Liver (tissue), 9 donors: Measurements from ENCODE around the gene OCSTAMP. TPM values are rescaled to one million over a fixed set of nuclear protein-coding genes. Genes with fewer than 3 reads are reported as not detected.

Experiments used
- DNase-seq: peaks from one replicate; pipeline ENCODE4 v3.0.0-alpha.2; 2017; ENCODE audit warnings: low spot score
- H3K27ac ChIP-seq, 2 donors: one replicate each; pipeline ENCODE4 v1.7.0; 2013; ENCODE audit warnings: inconsistent platforms in 2 of 2, low read length in 2 of 2, control low read depth in 1 of 2, low read depth in 1 of 2, mild to moderate bottlenecking in 1 of 2
- H3K27me3 ChIP-seq, 4 donors: one replicate each; pipeline versions ENCODE4 v1.6.1 to v1.7.0; 2013; ENCODE audit warnings: low read length in 3 of 4, inconsistent platforms in 1 of 4, mild to moderate bottlenecking in 1 of 4, moderate library complexity in 1 of 4; ENCODE audit not compliant: control insufficient read depth in 4 of 4, insufficient read depth in 4 of 4
- H3K36me3 ChIP-seq, 4 donors: one replicate each; pipeline versions ENCODE4 v1.6.1 to v1.7.0; 2013; ENCODE audit warnings: low read length in 3 of 4, mild to moderate bottlenecking in 3 of 4, low read depth in 1 of 4, moderate library complexity in 1 of 4; ENCODE audit not compliant: control insufficient read depth in 4 of 4, insufficient read depth in 3 of 4
- H3K4me1 ChIP-seq, 4 donors: one replicate each; pipeline versions ENCODE4 v1.6.1 to v1.7.0; 2013; ENCODE audit warnings: low read length in 3 of 4, mild to moderate bottlenecking in 3 of 4, moderate library complexity in 1 of 4; ENCODE audit not compliant: control insufficient read depth in 4 of 4, insufficient read depth in 4 of 4
- H3K4me3 ChIP-seq, 3 donors: one replicate each; pipeline versions ENCODE4 v1.6.1 to v1.7.0; 2013; ENCODE audit warnings: low read length in 3 of 3, control low read depth in 1 of 3, low read depth in 1 of 3, mild to moderate bottlenecking in 1 of 3
- H3K9ac ChIP-seq, 2 donors: one replicate each; pipeline ENCODE4 v1.7.0; 2013; ENCODE audit warnings: low read length in 2 of 2, mild to moderate bottlenecking in 2 of 2, moderate library complexity in 2 of 2, control low read depth in 1 of 2, low read depth in 1 of 2
- H3K9me3 ChIP-seq, 4 donors: one replicate each; pipeline versions ENCODE4 v1.6.1 to v1.7.0; 2013; ENCODE audit warnings: low read length in 3 of 4; ENCODE audit not compliant: control insufficient read depth in 4 of 4
- ATF3 ChIP-seq: IDR thresholded peaks from 2 replicates; pipeline ENCODE4 v1.6.1; 2016; ENCODE audit warnings: antibody characterized with exemption
- CTCF ChIP-seq: fragments of 150-350 bp; IDR thresholded peaks from 2 replicates; pipeline ENCODE4 v1.5.1; 2017; ENCODE audit warnings: improper control_type of control experiment, low read depth, low read length; ENCODE audit not compliant: missing input control
- EGR1 ChIP-seq, 2 donors: IDR thresholded peaks; 2 replicates each; pipeline ENCODE4 v1.6.1; 2016 to 2018; ENCODE audit warnings: antibody characterized with exemption in 2 of 2, low read depth in 2 of 2
- FOXA1 ChIP-seq: IDR thresholded peaks from 2 replicates; pipeline ENCODE4 v1.6.1; 2016; ENCODE audit warnings: antibody characterized with exemption
- FOXA2 ChIP-seq: IDR thresholded peaks from 2 replicates; pipeline ENCODE4 v1.6.1; 2016; ENCODE audit warnings: antibody characterized with exemption
- GABPA ChIP-seq, 2 donors: IDR thresholded peaks in 1 of 2; conservative IDR thresholded peaks in 1 of 2; 2 replicates each; pipeline ENCODE4 v1.6.1; 2016; ENCODE audit warnings: antibody characterized with exemption in 2 of 2, mild to moderate bottlenecking in 1 of 2, moderate library complexity in 1 of 2
- HNF4A ChIP-seq, 2 donors: conservative IDR thresholded peaks; 2 replicates each; pipeline ENCODE4 v1.6.1; 2016; ENCODE audit warnings: antibody characterized with exemption in 2 of 2, mild to moderate bottlenecking in 2 of 2
- HNF4G ChIP-seq: IDR thresholded peaks from 2 replicates; pipeline ENCODE4 v1.6.1; 2016; ENCODE audit warnings: antibody characterized with exemption
- JUND ChIP-seq, 2 donors: IDR thresholded peaks; 2 replicates each; pipeline ENCODE4 v1.6.1; 2016; ENCODE audit warnings: antibody characterized with exemption in 2 of 2
- NR2F2 ChIP-seq: IDR thresholded peaks from 2 replicates; pipeline ENCODE4 v1.6.1; 2016; ENCODE audit warnings: antibody characterized with exemption
- RAD21 ChIP-seq, 2 donors: IDR thresholded peaks; 2 replicates each; pipeline ENCODE4 v1.6.1; 2016; ENCODE audit warnings: antibody characterized with exemption in 2 of 2, mild to moderate bottlenecking in 2 of 2
- REST ChIP-seq: IDR thresholded peaks from 2 replicates; pipeline ENCODE4 v1.6.1; 2016; ENCODE audit warnings: antibody characterized with exemption, mild to moderate bottlenecking
- RXRA ChIP-seq, 2 donors: IDR thresholded peaks; 2 replicates each; pipeline ENCODE4 v1.6.1; 2017 to 2018; ENCODE audit warnings: antibody characterized with exemption in 2 of 2, mild to moderate bottlenecking in 1 of 2
- SP1 ChIP-seq: IDR thresholded peaks from 2 replicates; pipeline ENCODE4 v1.6.1; 2018; ENCODE audit warnings: antibody characterized with exemption, mild to moderate bottlenecking
- TAF1 ChIP-seq: conservative IDR thresholded peaks from 2 replicates; pipeline ENCODE4 v1.6.1; 2016; ENCODE audit warnings: antibody characterized with exemption, mild to moderate bottlenecking
- YY1 ChIP-seq: IDR thresholded peaks from 2 replicates; pipeline ENCODE4 v1.6.1; 2016; ENCODE audit warnings: antibody characterized with exemption, mild to moderate bottlenecking
- WGBS: extraction: QIAGEN DNeasy Blood & Tissue Kit; methylation state at CpG from one replicate; pipeline ENCODE4 v1.1.7; 2013; 5-methylcytosine and 5-hydroxymethylcytosine counted together
- polyA plus RNA-seq, 2 donors: library from polyadenylated mRNA; stranded (reverse) in 1 of 2; unstranded in 1 of 2; fragments of 200-250 nt in 1 of 2; fragments of >200 nt in 1 of 2; fragmentation: Nextera tagmentation in 1 of 2; extraction: Ambion mirVana in 1 of 2; gene quantifications; one replicate each; pipeline versions ENCODE4 v1.2.1 to v1.2.3, GENCODE V29; 2013 to 2015
- total RNA-seq, 2 donors: library from RNA; depleted of rRNA; stranded (reverse); fragments of >200 nt; gene quantifications; one replicate each; pipeline ENCODE4 v1.2.3, GENCODE V29; 2014
- TF ChIP-seq, protein P1 (sequence below): IDR thresholded peaks from 2 replicates; pipeline ENCODE4 v1.6.1; 2016; ENCODE audit warnings: antibody characterized with exemption
- donor health status: healthy.
- donor health status: healthy.
- donor health status: healthy.
- donor health status: healthy.
- donor health status: healthy.

The OCSTAMP gene
- total and polyA plus RNA-seq, 4 donors, result not detected

- no peak for DNase-seq
- WGBS, result 87% methylated on average over 5 of the region's 5 CpGs
- Histone ChIP-seq H3K4me1 (peaks cover 3 to 11% (median 6%) of the 10 kb centered on the region in 4 donors), H3K27ac (no peak overlapping the region), H3K36me3 (no peaks in the 10 kb centered on the region), H3K4me3 (no peak overlapping the region), H3K9me3 (no peaks in the 10 kb centered on the region), H3K27me3 (no peaks in the 10 kb centered on the region), H3K9ac (no peak overlapping the region)
- no peak for TF ChIP-seq HNF4A (conservative IDR thresholded peaks at IDR 0.05)
- no peak for TF ChIP-seq GABPA (IDR thresholded peaks at IDR 0.05 in 1 of 2, conservative IDR thresholded peaks at IDR 0.05 in 1 of 2)
- TF ChIP-seq CTCF, result no peak
- TF ChIP-seq ATF3, result no peak
- no peak for TF ChIP-seq JUND (IDR thresholded peaks at IDR 0.05)
Measured at GRCh38 chr20:46558511-46558959, 8.1 kb upstream of the OCSTAMP start.

- Histone ChIP-seq H3K4me3 (no peak overlapping the region), H3K9ac (no peak overlapping the region), H3K27me3 (no peaks in the 10 kb centered on the region), H3K36me3 (no peaks in the 10 kb centered on the region), H3K9me3 (no peaks in the 10 kb centered on the region), H3K27ac (no peak overlapping the region), H3K4me1 (peaks cover 0 to 5% (median 4%) of the 10 kb centered on the region in 4 donors)
- DNase-seq, result no peak
- no peak for TF ChIP-seq RXRA (IDR thresholded peaks at IDR 0.05)
- TF ChIP-seq YY1, result no peak
- no peak for TF ChIP-seq GABPA (IDR thresholded peaks at IDR 0.05 in 1 of 2, conservative IDR thresholded peaks at IDR 0.05 in 1 of 2)
- no peak for TF ChIP-seq REST
- TF ChIP-seq EGR1 (IDR thresholded peaks at IDR 0.05; ENCODE audit: low read depth in 2 of 2), result no peak
- no peak for TF ChIP-seq HNF4G
- TF ChIP-seq SP1, result no peak
- TF ChIP-seq CTCF, result no peak
- TF ChIP-seq RAD21 (IDR thresholded peaks at IDR 0.05), result no peak
- TF ChIP-seq HNF4A (conservative IDR thresholded peaks at IDR 0.05), result no peak
- no peak for TF ChIP-seq TAF1
- TF ChIP-seq FOXA2, result no peak
- TF ChIP-seq NR2F2, result no peak
- TF ChIP-seq ATF3, result no peak
- no peak for TF ChIP-seq JUND (IDR thresholded peaks at IDR 0.05)
- TF ChIP-seq, protein P1, sequence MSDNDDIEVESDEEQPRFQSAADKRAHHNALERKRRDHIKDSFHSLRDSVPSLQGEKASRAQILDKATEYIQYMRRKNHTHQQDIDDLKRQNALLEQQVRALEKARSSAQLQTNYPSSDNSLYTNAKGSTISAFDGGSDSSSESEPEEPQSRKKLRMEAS, result no peak
- TF ChIP-seq FOXA1, result no peak
- 85% methylated on average over 8 of the region's 8 CpGs for WGBS
Measured at GRCh38 chr20:46557231-46557956, 6.9 kb upstream of the OCSTAMP start.
